A549 (cell line): Measurements from ENCODE around the gene SEL1L3. TPM values are rescaled to one million over a fixed set of nuclear protein-coding genes. Genes with fewer than 3 reads are reported as not detected.
"Not testable (repeated sequence)": the region's sequence is repeated elsewhere in the genome, so short reads cannot be mapped to it uniquely, and the experiment has no call there.

ENCODE experiments used
- ATAC-seq, 2 experiments: fragments of 200-7000 bp in 1 of 2; fragments of >200 bp in 1 of 2; cut with Nextera tagmentation in 1 of 2; cut with Tn5 transposase in 1 of 2; 3 replicates each; pipeline versions ENCODE4 v1.8.0 to v1.9.1; 2018 to 2020; ENCODE audit warnings: mild to moderate bottlenecking in 1 of 2, moderate library complexity in 1 of 2
- CTCF ChIA-PET: fragments of 300-600 bp; sonication (Branson Sonifier 250); formaldehyde crosslinking; extraction: SDS; loops from one replicate; lab custom pipeline; 2021; ENCODE audit warnings: antibody characterized with exemption, inconsistent platforms; lab: Yijun Ruan, JAX
- POLR2A ChIA-PET: fragments of 350-600 bp; formaldehyde crosslinking; extraction: SDS; loops from one replicate; lab custom pipeline; 2021; ENCODE audit warnings: antibody characterized with exemption, inconsistent platforms; lab: Yijun Ruan, JAX
- DNase-seq, 2 experiments: peaks; one replicate each; pipeline versions ENCODE4 v3.0.0 to v3.0.0-alpha.2; 2011 to 2016; ENCODE audit warnings: low read depth in 1 of 2, low spot score in 1 of 2
- FAIRE-seq: peaks from 2 replicates; lab custom pipeline; 2011; peaks lifted over from hg19 to GRCh38; lab: Jason Lieb, UNC
- H3K27ac ChIP-seq, 2 experiments: fragments of >200 bp; sonication (Bioruptor Twin); formaldehyde crosslinking; 3 replicates each; pipeline ENCODE4 v1.5.1; 2016 to 2017
- H3K4me1 ChIP-seq: fragments of >200 bp; sonication (Bioruptor Twin); formaldehyde crosslinking; 3 replicates; pipeline ENCODE4 v1.6.1; 2016
- H3K4me2 ChIP-seq: fragments of >200 bp; sonication (Bioruptor Twin); formaldehyde crosslinking; 3 replicates; pipeline ENCODE4 v1.6.1; 2016
- H3K4me3 ChIP-seq: fragments of >200 bp; sonication (Bioruptor Twin); formaldehyde crosslinking; 3 replicates; pipeline ENCODE4 v1.5.1; 2016
- H3K9me3 ChIP-seq: fragments of >200 bp; sonication (Bioruptor Twin); formaldehyde crosslinking; 3 replicates; pipeline ENCODE4 v1.6.1; 2016
- EHF ChIP-seq: fragments of 250-450 bp; sonication (Bioruptor Pico); IDR thresholded peaks from 2 replicates; pipeline ENCODE4 v1.5.0; 2020; ENCODE audit warnings: mild to moderate bottlenecking
- FOSL2 ChIP-seq, 2 experiments: fragments of 450-650 bp in 1 of 2; fragments of >200 bp in 1 of 2; sonication (Bioruptor Twin) in 1 of 2; formaldehyde crosslinking; IDR thresholded peaks; 2 replicates each; pipeline versions ENCODE4 v1.5.0 to v1.6.1; 2016 to 2020; ENCODE audit warnings: mild to moderate bottlenecking in 1 of 2, moderate library complexity in 1 of 2
- GATA3 ChIP-seq: IDR thresholded peaks from 2 replicates; pipeline ENCODE4 v1.6.1; 2012; ENCODE audit warnings: borderline replicate concordance
- JUN ChIP-seq, 2 experiments: fragments of >200 bp; sonication (Bioruptor Twin); formaldehyde crosslinking; IDR thresholded peaks; 2 replicates in 1 of 2; 3 replicates in 1 of 2; pipeline ENCODE4 v1.6.1; 2016 to 2017
- KDM1A ChIP-seq: fragments of 200-600 bp; sonication (generic); IDR thresholded peaks from 2 replicates; pipeline ENCODE4 v1.6.1; 2016; ENCODE audit warnings: low read depth, mild to moderate bottlenecking
- MAZ ChIP-seq: fragments of 150-350 bp; IDR thresholded peaks from 2 replicates; pipeline ENCODE4 v1.6.1; 2014; ENCODE audit warnings: antibody characterized with exemption, low read depth, low read length, borderline replicate concordance
- NFE2L2 ChIP-seq: fragments of 150-350 bp; conservative IDR thresholded peaks from 2 replicates; pipeline ENCODE4 v1.6.1; 2014; ENCODE audit warnings: low read length
- PHF8 ChIP-seq: fragments of 200-600 bp; sonication (generic); IDR thresholded peaks from 2 replicates; pipeline ENCODE4 v1.6.1; 2016; ENCODE audit warnings: low read depth, mild to moderate bottlenecking, antibody characterized with exemption, moderate library complexity, borderline replicate concordance
- POLR2A ChIP-seq: IDR thresholded peaks from 2 replicates; pipeline ENCODE4 v1.6.1; 2012; ENCODE audit warnings: mild to moderate bottlenecking, low read length
- RNF2 ChIP-seq: fragments of 200-600 bp; sonication (generic); IDR thresholded peaks from 2 replicates; pipeline ENCODE4 v1.6.1; 2016; ENCODE audit warnings: low read depth, mild to moderate bottlenecking, antibody characterized with exemption, moderate library complexity, borderline replicate concordance
- SMC3 ChIP-seq: fragments of >200 bp; sonication (Bioruptor Twin); formaldehyde crosslinking; IDR thresholded peaks from 3 replicates; pipeline ENCODE4 v1.6.1; 2018; ENCODE audit warnings: inconsistent platforms
- SREBF2 ChIP-seq: fragments of 450-650 bp; IDR thresholded peaks from 2 replicates; pipeline ENCODE4 v1.6.1; 2014; ENCODE audit warnings: mild to moderate bottlenecking, moderate library complexity
- WGBS: methylation state at CpG from one replicate; pipeline ENCODE4 v1.1.6; 2017; ENCODE audit errors: missing lambda C conversion rate; 5-methylcytosine and 5-hydroxymethylcytosine counted together
- polyA plus RNA-seq, 4 experiments: library from polyadenylated mRNA; depleted of rRNA in 3 of 4; stranded (reverse); fragments of >200 nt; fragmentation: RNase III in 1 of 4; extraction: RNeasy Plus Mini Kit Qiagen cat#74134 plus additional on column Dnase treatment in 1 of 4; gene quantifications; 2 replicates in 3 of 4; 3 replicates in 1 of 4; pipeline ENCODE4 v1.2.3, GENCODE V29; 2011 to 2017
- TF ChIP-seq, protein P1 (sequence below): fragments of >200 bp; sonication (Bioruptor Twin); formaldehyde crosslinking; IDR thresholded peaks from 3 replicates; pipeline ENCODE4 v1.6.1; 2016
- TF ChIP-seq, protein P2 (sequence below): fragments of 250-450 bp; sonication (Bioruptor Pico); IDR thresholded peaks from 2 replicates; pipeline ENCODE4 v1.5.0; 2020; ENCODE audit warnings: low read depth, mild to moderate bottlenecking, moderate library complexity
- TF ChIP-seq, protein P3 (sequence below): IDR thresholded peaks from 2 replicates; pipeline ENCODE4 v1.6.1; 2012
- TF ChIP-seq, protein P4 (sequence below): IDR thresholded peaks from 2 replicates; pipeline ENCODE4 v1.6.1; 2012

SEL1L3 gene
- polyA plus RNA-seq, 2 of the 4 experiments (the other 2 are of a cell fraction): 26.1 to 27.0 TPM

DNA sequence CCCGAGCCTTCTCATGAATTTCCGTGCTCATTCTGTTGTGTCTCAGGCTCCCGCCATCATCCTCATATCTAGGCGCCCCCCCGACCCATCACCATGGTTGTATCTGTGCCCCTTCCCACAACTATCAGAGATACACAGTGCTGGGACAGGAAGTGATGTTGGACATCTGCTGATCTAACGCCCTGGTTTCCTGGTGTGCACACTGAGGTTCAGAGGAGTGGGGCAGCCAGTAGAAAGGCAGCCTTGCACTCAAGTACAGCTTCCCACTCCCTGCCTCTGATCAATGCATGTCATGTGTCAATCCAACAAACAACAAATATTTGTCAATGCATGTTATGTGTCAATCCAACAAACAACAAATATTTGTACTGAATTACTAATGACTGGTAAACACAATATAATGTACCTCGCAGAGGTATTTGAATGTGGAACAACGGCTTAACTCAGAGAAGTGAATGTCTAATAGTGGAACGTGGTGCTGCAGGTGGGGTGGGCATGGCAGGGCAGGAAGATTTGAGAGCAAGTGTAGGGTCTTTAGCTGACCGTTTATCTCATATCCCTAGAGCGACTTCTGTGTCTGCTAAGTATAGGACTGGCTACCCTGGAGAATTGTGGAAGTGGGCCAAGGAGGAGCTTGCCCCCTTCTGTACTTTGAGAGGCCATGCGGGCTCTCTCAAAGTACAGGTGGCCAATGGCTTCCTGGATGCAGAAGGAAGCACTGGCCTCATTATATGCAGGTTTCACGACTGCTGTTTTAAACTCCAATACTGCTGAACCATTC, 10.3 kb upstream of the SEL1L3 start:
- Histone ChIP-seq H3K9me3 (no peaks in the 10 kb centered on the region), H3K4me1 (no peaks in the 10 kb centered on the region), H3K4me3 (no peak overlapping the region), H3K4me2 (no peak overlapping the region), H3K27ac (no peak overlapping the region)
- FAIRE-seq: no peak
- ChIA-PET POLR2A (no interaction called here), CTCF (interaction anchor here (1.0 kb wide), 1 partner anchor 9 kb away, joined by 3 read pairs; no protein-coding TSS in a partner anchor)
- ATAC-seq: no peak
- no peak for TF ChIP-seq POLR2A
- TF ChIP-seq GATA3: no peak
- DNase-seq: no peak
- WGBS: 80% methylated on average over 13 of the region's 13 CpGs

DNA sequence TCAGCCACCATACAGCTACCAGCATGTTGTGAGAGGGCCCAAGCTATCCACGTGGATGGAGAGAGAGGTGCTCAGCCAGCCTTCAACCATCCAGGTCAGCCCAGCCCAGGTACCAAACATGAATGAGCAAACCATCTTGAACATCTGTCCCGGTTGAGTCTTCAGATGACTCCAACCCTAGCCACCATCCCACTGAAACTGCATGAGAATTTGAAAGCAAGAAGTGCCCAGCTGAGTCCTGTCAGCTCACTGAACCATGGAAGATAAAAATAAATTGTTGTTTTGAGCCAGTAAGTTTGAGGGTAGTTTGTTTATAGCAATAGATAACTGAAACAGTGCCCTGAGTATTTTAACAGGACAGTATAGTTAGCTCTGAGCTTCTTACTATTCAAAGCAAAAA, 7.3 kb upstream of the SEL1L3 start:
- TF ChIP-seq, protein P1, sequence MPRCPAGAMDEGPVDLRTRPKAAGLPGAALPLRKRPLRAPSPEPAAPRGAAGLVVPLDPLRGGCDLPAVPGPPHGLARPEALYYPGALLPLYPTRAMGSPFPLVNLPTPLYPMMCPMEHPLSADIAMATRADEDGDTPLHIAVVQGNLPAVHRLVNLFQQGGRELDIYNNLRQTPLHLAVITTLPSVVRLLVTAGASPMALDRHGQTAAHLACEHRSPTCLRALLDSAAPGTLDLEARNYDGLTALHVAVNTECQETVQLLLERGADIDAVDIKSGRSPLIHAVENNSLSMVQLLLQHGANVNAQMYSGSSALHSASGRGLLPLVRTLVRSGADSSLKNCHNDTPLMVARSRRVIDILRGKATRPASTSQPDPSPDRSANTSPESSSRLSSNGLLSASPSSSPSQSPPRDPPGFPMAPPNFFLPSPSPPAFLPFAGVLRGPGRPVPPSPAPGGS: no peak
- TF ChIP-seq KDM1A (no peak), PHF8 (no peak), RNF2 (no peak), JUN (IDR thresholded peaks at IDR 0.05) (no peak)
- TF ChIP-seq, protein P2, sequence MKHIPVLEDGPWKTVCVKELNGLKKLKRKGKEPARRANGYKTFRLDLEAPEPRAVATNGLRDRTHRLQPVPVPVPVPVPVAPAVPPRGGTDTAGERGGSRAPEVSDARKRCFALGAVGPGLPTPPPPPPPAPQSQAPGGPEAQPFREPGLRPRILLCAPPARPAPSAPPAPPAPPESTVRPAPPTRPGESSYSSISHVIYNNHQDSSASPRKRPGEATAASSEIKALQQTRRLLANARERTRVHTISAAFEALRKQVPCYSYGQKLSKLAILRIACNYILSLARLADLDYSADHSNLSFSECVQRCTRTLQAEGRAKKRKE: no peak
- TF ChIP-seq, all 56 proteins: peak for 0
- DNase-seq (no peak), ATAC-seq (no peak), FAIRE-seq (no peak)
- Histone ChIP-seq H3K9me3 (no peaks in the 10 kb centered on the region), H3K4me2 (no peak overlapping the region), H3K4me1 (peaks cover 8% of the 10 kb centered on the region), H3K27ac (no peak overlapping the region), H3K4me3 (no peak overlapping the region)
- ChIA-PET POLR2A (no interaction called here), CTCF (no interaction called here)
- WGBS: 78% methylated on average over 1 of the region's 2 CpGs

DNA sequence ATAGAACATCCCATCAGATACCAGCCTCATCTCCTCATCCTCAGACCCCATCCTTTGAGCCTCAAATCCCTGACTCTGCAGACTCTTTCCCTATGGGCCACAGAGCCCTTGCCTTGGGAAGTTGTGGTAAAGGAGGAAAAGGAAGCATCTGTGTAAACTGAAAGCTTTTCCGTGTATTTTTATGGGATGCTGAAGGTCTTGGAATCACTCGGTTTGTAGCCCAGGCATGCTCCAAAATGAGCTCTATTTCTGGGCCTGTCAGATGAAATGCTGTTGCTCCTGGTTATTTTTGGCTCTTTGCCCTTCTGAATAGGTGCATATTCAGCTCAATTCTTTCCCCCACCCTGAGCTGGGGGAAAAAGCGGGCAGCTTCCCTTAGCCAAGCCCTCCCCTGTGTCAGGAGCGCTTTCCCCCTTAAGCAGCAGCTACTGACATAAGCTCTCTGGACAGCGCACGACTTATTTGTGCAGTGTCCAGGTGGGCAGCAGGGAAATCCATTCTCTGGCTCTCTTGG, 5.0 kb upstream of the SEL1L3 start:
- Histone ChIP-seq H3K4me3 (no peak overlapping the region), H3K27ac (no peak overlapping the region), H3K4me2 (no peak overlapping the region), H3K4me1 (peaks cover 12% of the 10 kb centered on the region), H3K9me3 (no peaks in the 10 kb centered on the region)
- POLR2A ChIA-PET: no interaction called here
- CTCF ChIA-PET: no interaction called here
- 83% methylated on average over 5 of the region's 6 CpGs for WGBS
- FAIRE-seq (no peak), ATAC-seq (no peak), DNase-seq (no peak)
- TF ChIP-seq, protein P1: no peak
- TF ChIP-seq EHF (CRISPR knock-in tag): no peak
- TF ChIP-seq, protein P3, sequence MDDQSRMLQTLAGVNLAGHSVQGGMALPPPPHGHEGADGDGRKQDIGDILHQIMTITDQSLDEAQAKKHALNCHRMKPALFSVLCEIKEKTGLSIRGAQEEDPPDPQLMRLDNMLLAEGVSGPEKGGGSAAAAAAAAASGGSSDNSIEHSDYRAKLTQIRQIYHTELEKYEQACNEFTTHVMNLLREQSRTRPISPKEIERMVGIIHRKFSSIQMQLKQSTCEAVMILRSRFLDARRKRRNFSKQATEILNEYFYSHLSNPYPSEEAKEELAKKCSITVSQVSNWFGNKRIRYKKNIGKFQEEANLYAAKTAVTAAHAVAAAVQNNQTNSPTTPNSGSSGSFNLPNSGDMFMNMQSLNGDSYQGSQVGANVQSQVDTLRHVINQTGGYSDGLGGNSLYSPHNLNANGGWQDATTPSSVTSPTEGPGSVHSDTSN: no peak
- no peak for TF ChIP-seq SMC3
- TF ChIP-seq, protein P4, sequence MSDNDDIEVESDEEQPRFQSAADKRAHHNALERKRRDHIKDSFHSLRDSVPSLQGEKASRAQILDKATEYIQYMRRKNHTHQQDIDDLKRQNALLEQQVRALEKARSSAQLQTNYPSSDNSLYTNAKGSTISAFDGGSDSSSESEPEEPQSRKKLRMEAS: no peak
- TF ChIP-seq MAZ: no peak
- no peak for TF ChIP-seq NFE2L2
- no peak for TF ChIP-seq SREBF2
- TF ChIP-seq FOSL2 (IDR thresholded peaks at IDR 0.05): no peak
- no peak for TF ChIP-seq FOSL2 (CRISPR knock-in tag; IDR thresholded peaks at IDR 0.05)

DNA sequence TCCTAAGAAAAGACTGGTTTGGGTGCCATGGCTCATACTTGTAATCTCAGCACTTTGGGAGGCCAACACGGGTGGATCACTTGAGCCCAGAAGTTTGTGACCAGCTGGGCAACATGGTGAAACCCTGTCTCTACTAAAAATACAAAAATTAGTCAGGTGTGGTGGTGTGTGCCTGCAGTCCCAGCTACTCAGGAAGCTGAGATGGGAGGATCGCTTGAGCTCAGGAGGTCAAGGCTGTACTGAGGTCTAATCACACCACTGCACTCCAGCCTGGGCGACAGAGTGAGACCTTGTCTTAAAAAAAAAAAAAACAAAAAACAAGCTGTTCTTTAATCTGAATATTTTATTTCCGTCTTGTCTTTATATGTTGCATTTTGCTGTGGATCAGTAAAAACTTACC, 3.6 kb upstream of the SEL1L3 start:
- DNase-seq, POLR2A ChIA-PET, H3K4me2 ChIP-seq, H3K9me3 ChIP-seq, H3K27ac ChIP-seq, H3K4me3 ChIP-seq, CTCF ChIA-PET, FAIRE-seq, ATAC-seq: not testable (repeated sequence)
- WGBS: 89% methylated on average over 4 of the region's 4 CpGs
- H3K4me1 ChIP-seq: peaks cover 14% of the 10 kb centered on the region
